Measurements from ENCODE around the gene HLA-DPB1. TPM values are rescaled to one million over a fixed set of nuclear protein-coding genes. Genes with fewer than 3 reads are reported as not detected.

The HLA-DPB1 gene
- polyA plus RNA-seq, 1 donor = 75.0 TPM

GRCh38 chr6:33128318-33128717, 52.5 kb downstream of the HLA-DPB1 start:
- no peak overlapping the region for H3K27ac ChIP-seq (ENCODE audit: low read length)
- peaks cover 21% of the 10 kb centered on the region for H3K27me3 ChIP-seq (ENCODE audit: control insufficient read depth, insufficient read depth, low read length)
- no peaks in the 10 kb centered on the region for H3K36me3 ChIP-seq (ENCODE audit: control insufficient read depth, insufficient read depth, low read length)
- H3K4me1 ChIP-seq (ENCODE audit: control insufficient read depth, insufficient read depth, low read length) = no peaks in the 10 kb centered on the region
- H3K9me3 ChIP-seq (ENCODE audit: control insufficient read depth, low read depth, low read length) = peaks cover 5% of the 10 kb centered on the region
- no peak for DNase-seq
- WGBS (ENCODE audit: insufficient coverage, low lambda C conversion rate) = no CpG with 5 or more reads among the region's 3 CpGs
- no peak overlapping the region for H3K4me3 ChIP-seq (ENCODE audit: low read length)

- Histone ChIP-seq H3K9me3 (ENCODE audit: control insufficient read depth, low read depth, low read length) (no peaks in the 10 kb centered on the region), H3K27me3 (ENCODE audit: control insufficient read depth, insufficient read depth, low read length) (peaks cover 17% of the 10 kb centered on the region), H3K4me1 (ENCODE audit: control insufficient read depth, insufficient read depth, low read length) (no peaks in the 10 kb centered on the region), H3K36me3 (ENCODE audit: control insufficient read depth, insufficient read depth, low read length) (no peaks in the 10 kb centered on the region), H3K27ac (ENCODE audit: low read length) (no peak overlapping the region), H3K4me3 (ENCODE audit: low read length) (no peak overlapping the region)
- WGBS (ENCODE audit: insufficient coverage, low lambda C conversion rate) = 93% methylated on average over 4 of the region's 8 CpGs
- DNase-seq = no peak
These were observed 56.3 kb downstream of the HLA-DPB1 start for GRCh38 chr6:33132081-33132524.

GRCh38 chr6:33136310-33136900, 60.6 kb downstream of the HLA-DPB1 start:
- 100% methylated on average over 1 of the region's 4 CpGs for WGBS (ENCODE audit: insufficient coverage, low lambda C conversion rate)
- Histone ChIP-seq H3K4me1 (ENCODE audit: control insufficient read depth, insufficient read depth, low read length) (no peaks in the 10 kb centered on the region), H3K9me3 (ENCODE audit: control insufficient read depth, low read depth, low read length) (no peaks in the 10 kb centered on the region), H3K4me3 (ENCODE audit: low read length) (no peak overlapping the region), H3K27ac (ENCODE audit: low read length) (no peak overlapping the region), H3K27me3 (ENCODE audit: control insufficient read depth, insufficient read depth, low read length) (peaks cover 5% of the 10 kb centered on the region), H3K36me3 (ENCODE audit: control insufficient read depth, insufficient read depth, low read length) (no peaks in the 10 kb centered on the region)
- DNase-seq = no peak

Other genes starting within 250 kb of the HLA-DPB1 start
- 13.3 TPM for gene TAP2, start 237.3 kb upstream of the HLA-DPB1 start, polyA plus RNA-seq
- gene PSMB8, start 231.9 kb upstream of the HLA-DPB1 start, polyA plus RNA-seq = 47.3 TPM
- gene TAP1, start 222.3 kb upstream of the HLA-DPB1 start, polyA plus RNA-seq = 18.7 TPM
- gene PSMB9, start 221.8 kb upstream of the HLA-DPB1 start, polyA plus RNA-seq = 21.7 TPM
- gene HLA-DMB, start 135.0 kb upstream of the HLA-DPB1 start, polyA plus RNA-seq = 23.9 TPM
- gene HLA-DMA, start 122.9 kb upstream of the HLA-DPB1 start, polyA plus RNA-seq = 25.4 TPM
- 222 TPM for gene BRD2, start 107.4 kb upstream of the HLA-DPB1 start, polyA plus RNA-seq
- 7.5 TPM for gene HLA-DOA, start 66.4 kb upstream of the HLA-DPB1 start, polyA plus RNA-seq
- 163 TPM for gene HLA-DPA1, start 2.3 kb upstream of the HLA-DPB1 start, polyA plus RNA-seq
- gene COL11A2, start 116.5 kb downstream of the HLA-DPB1 start, polyA plus RNA-seq = 5.3 TPM
- gene RXRB, start 124.7 kb downstream of the HLA-DPB1 start, polyA plus RNA-seq = 45.5 TPM
- gene SLC39A7, start 124.9 kb downstream of the HLA-DPB1 start, polyA plus RNA-seq = 95.2 TPM
- 35.9 TPM for gene HSD17B8, start 128.7 kb downstream of the HLA-DPB1 start, polyA plus RNA-seq
- gene RING1, start 132.5 kb downstream of the HLA-DPB1 start, polyA plus RNA-seq = 43.2 TPM
- 59.8 TPM for gene VPS52, start 195.9 kb downstream of the HLA-DPB1 start, polyA plus RNA-seq
- 5,002 TPM for gene RPS18, start 196.1 kb downstream of the HLA-DPB1 start, polyA plus RNA-seq
- 5.7 TPM for gene B3GALT4, start 201.1 kb downstream of the HLA-DPB1 start, polyA plus RNA-seq
- 37.7 TPM for gene WDR46, start 213.2 kb downstream of the HLA-DPB1 start, polyA plus RNA-seq
- 80.5 TPM for gene PFDN6, start 213.6 kb downstream of the HLA-DPB1 start, polyA plus RNA-seq
- gene RGL2, start 223.0 kb downstream of the HLA-DPB1 start, polyA plus RNA-seq = 73.4 TPM
- gene TAPBP, start 238.1 kb downstream of the HLA-DPB1 start, polyA plus RNA-seq = 90.9 TPM
- gene ZBTB22, start 241.8 kb downstream of the HLA-DPB1 start, polyA plus RNA-seq = 16.7 TPM
- 33.9 TPM for gene DAXX, start 247.0 kb downstream of the HLA-DPB1 start, polyA plus RNA-seq

All from large intestine (tissue), 3 donors.